K562 (cell line): ENCODE measurements around the gene PLEKHA5.

Experiments used
- CHCHD3 ChIP-seq: fragments of 250-450 bp; sonication (Bioruptor Pico); IDR thresholded peaks from 2 replicates; pipeline ENCODE4 v2.1.2; 2022; ENCODE audit warnings: mild to moderate bottlenecking
- POLR2A ChIP-seq: fragments of 450-650 bp; conservative IDR thresholded peaks from 2 replicates; pipeline ENCODE4 v1.6.1; 2016
- RAD21 ChIP-seq, 2 experiments: fragments of 250-450 bp in 1 of 2; fragments of 450-650 bp in 1 of 2; sonication (Bioruptor Pico) in 1 of 2; formaldehyde crosslinking in 1 of 2; IDR thresholded peaks in 1 of 2; conservative IDR thresholded peaks in 1 of 2; 2 replicates each; pipeline versions ENCODE4 v1.4.0 to v1.8.0; 2020 to 2022; ENCODE audit warnings: mild to moderate bottlenecking in 2 of 2, moderate library complexity in 1 of 2
- STAG1 ChIP-seq: sonication (generic); formaldehyde crosslinking; IDR thresholded peaks from 2 replicates; pipeline ENCODE4 v1.5.0; 2020; ENCODE audit warnings: missing genetic modification reagents, borderline replicate concordance
- ZNF318 ChIP-seq, 2 experiments: fragments of 450-650 bp; IDR thresholded peaks; 2 replicates each; pipeline ENCODE4 v1.6.1; 2016; ENCODE audit warnings: mild to moderate bottlenecking in 2 of 2, borderline replicate concordance in 1 of 2, low read depth in 1 of 2, moderate library complexity in 1 of 2

- TF ChIP-seq STAG1 (CRISPR knock-in tag) (no peak), POLR2A (no peak), RAD21 (CRISPR knock-in tag; conservative IDR thresholded peaks at IDR 0.05 in 1 of 2, IDR thresholded peaks at IDR 0.05 in 1 of 2) (no peak), ZNF318 (IDR thresholded peaks at IDR 0.05; ENCODE audit: borderline replicate concordance in 1 of 2, low read depth in 1 of 2) (no peak), CHCHD3 (CRISPR knock-in tag) (no peak)
Observed at GRCh38 chr12:19246933-19247332, 117.4 kb downstream of the PLEKHA5 start.
